Suprapubic skin (tissue), 3 donors: ENCODE results near the gene EIF2A.

Experiments
- EP300 ChIP-seq: sonication (generic); formaldehyde crosslinking; IDR thresholded peaks from one replicate; pipeline ENCODE4 v1.6.1; 2017; ENCODE audit warnings: antibody characterized with exemption
- TF ChIP-seq, protein P1 (sequence below), 2 donors: fragments of 200-600 bp in 1 of 2; fragments of 450-650 bp in 1 of 2; sonication (generic) in 1 of 2; IDR thresholded peaks; one replicate each; pipeline ENCODE4 v1.5.1; 2016 to 2019; ENCODE audit warnings: antibody characterized with exemption in 2 of 2, mild to moderate bottlenecking in 1 of 2, moderate library complexity in 1 of 2

DNA sequence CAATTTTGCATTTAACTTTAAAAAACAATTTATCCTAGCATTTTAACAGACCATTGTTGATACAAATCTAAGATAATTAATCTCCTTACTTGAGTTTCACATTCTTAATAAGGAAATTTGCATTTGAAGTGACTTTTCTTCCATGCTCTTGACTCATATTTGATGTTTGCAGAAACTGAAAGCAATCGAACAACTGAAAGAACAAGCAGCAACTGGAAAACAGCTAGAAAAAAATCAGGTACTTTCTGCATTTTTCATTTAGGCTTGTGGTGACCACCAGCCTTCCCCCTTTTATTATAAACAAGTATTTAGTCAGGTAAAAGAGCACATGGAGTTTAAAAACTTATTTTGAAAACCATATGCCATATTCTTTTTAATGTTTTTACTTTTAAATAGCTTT lies 36.4 kb downstream of the EIF2A start:
- TF ChIP-seq, protein P1, sequence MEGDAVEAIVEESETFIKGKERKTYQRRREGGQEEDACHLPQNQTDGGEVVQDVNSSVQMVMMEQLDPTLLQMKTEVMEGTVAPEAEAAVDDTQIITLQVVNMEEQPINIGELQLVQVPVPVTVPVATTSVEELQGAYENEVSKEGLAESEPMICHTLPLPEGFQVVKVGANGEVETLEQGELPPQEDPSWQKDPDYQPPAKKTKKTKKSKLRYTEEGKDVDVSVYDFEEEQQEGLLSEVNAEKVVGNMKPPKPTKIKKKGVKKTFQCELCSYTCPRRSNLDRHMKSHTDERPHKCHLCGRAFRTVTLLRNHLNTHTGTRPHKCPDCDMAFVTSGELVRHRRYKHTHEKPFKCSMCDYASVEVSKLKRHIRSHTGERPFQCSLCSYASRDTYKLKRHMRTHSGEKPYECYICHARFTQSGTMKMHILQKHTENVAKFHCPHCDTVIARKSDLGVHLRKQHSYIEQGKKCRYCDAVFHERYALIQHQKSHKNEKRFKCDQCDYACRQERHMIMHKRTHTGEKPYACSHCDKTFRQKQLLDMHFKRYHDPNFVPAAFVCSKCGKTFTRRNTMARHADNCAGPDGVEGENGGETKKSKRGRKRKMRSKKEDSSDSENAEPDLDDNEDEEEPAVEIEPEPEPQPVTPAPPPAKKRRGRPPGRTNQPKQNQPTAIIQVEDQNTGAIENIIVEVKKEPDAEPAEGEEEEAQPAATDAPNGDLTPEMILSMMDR (IDR thresholded peaks at IDR 0.05): no peak
- TF ChIP-seq EP300: no peak
